ENCODE results near the gene ITGA6. TPM values are rescaled to one million over a fixed set of nuclear protein-coding genes. Genes with fewer than 3 reads are reported as not detected.
A peak's percentile ranks its signal among the peaks of the same experiment; 100 is the strongest.

ITGA6 gene
- total RNA-seq, 1 donor from 2014 or later, result 83.8 TPM

- TF ChIP-seq CTCF (IDR thresholded peaks at IDR 0.05; ENCODE audit: unreplicated experiment), result no peak
- no peak for DNase-seq (ENCODE audit: low spot score, unreplicated experiment)
- Mint-ChIP-seq H3K4me1 (ENCODE audit: low read depth) (peaks cover 24% of the 10 kb centered on the region), H3K36me3 (ENCODE audit: insufficient read depth) (no peaks in the 10 kb centered on the region), H3K27ac (peak overlapping the region; percentile 93), H3K27me3 (peaks cover 29% of the 10 kb centered on the region), H3K4me3 (ENCODE audit: low read depth) (peak overlapping the region; percentile 75), H3K9me3 (ENCODE audit: low read depth) (no peaks in the 10 kb centered on the region)
These were observed 641 bp upstream of the ITGA6 start for GRCh38 chr2:172426635-172427255.

DNA sequence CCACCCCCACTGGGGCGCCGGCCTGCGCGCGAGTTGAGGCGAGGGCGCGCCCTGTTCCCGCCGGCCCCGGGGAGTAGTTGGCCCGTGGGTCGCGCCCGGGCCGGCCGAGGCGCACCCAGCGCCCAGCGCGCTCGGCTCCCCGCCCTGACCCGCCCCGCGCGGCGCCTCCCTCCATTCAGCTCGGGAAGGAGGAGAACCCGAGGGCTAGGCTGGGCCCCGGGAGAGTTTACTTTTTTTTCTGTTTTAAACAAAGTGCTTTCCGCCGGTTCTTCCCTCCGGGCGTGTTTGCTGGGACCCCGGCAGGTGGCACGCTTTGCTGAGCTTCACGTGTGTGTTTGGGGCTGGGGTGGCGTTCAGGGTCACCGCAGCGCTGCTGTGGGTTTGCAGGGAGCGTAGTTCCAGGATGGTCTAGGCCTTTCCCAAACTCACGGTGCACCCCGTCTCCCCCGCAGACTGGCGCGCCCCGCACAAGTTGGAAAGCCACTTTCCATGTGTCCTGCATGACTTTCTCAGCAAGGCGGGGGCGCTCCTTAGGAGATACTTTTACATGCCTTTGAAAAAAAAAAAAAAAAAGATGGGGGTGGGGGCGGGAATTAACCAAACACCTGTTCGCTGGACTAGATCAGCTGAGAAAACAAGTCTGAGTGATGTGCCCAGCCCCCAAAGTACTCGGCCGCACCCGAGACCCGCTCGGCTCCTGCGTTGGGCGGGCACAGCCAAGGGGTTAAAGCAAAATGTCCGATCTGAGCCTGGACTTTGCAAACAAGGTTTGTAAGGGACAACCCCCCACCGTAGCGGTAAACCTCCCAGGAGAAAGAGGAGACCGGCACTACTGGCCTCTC lies 825 bp downstream of the ITGA6 start:
- peak; percentile 29 for TF ChIP-seq CTCF (IDR thresholded peaks at IDR 0.05; ENCODE audit: unreplicated experiment)
- Mint-ChIP-seq H3K27me3 (peaks cover 19% of the 10 kb centered on the region), H3K4me1 (ENCODE audit: low read depth) (peaks cover 24% of the 10 kb centered on the region), H3K36me3 (ENCODE audit: insufficient read depth) (no peaks in the 10 kb centered on the region), H3K9me3 (ENCODE audit: low read depth) (no peaks in the 10 kb centered on the region), H3K4me3 (ENCODE audit: low read depth) (peak overlapping the region; percentile 87), H3K27ac (peak overlapping the region; percentile 97)
- peak; percentile 55 for DNase-seq (ENCODE audit: low spot score, unreplicated experiment)

DNA sequence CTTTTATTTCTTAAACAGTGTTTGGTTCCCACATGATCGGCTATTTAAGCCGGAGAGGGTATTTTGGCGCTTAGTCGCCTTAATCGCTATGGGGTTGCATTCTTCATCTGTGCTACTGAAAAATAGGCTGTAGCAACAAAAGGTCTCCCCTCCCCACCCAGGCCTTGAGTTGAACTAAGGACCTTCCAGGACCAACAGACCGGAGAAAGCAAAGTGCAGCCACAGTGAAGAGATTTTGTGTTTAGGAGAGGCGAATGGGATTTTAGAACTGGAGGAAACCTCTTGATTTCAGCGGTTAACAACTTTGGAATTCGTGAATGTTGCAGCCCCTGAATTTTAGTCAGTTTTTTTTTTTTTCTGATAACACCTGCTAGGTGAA lies 1.4 kb downstream of the ITGA6 start:
- H3K27me3 Mint-ChIP-seq, result peaks cover 18% of the 10 kb centered on the region

DNA sequence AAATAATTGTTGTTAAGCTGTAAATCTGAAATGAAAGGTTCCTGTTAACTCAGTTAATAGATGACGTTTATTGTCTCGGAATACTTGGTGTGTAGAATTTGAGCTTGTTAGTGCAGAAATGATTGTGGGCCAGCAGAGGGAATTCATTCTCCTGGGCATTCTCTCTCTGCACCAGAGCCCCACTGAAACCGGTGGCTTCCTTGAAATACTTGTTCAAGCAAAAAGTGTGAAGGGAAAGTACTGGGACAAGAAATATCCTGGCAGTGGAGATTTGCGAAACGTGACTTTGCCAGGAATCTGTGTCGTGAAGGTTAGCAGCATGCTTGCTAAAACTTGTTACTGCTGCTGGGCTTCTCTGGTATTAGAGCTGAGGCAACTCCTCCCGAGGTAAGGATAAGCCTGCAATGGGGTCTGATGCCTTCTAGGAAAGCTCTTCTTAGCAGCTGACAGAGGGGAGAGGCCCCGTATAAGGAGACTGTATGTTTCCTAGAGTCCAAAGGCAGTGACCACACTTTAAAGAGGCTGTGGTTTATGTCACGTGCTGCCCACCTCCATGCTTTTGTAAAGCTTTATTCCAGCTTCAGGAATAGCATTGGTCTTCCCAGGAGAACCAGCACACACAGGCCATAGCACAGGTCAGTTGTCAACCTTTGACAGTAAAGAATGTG lies 2.0 kb downstream of the ITGA6 start:
- no peaks in the 10 kb centered on the region for H3K36me3 Mint-ChIP-seq (ENCODE audit: insufficient read depth)
- TF ChIP-seq CTCF (IDR thresholded peaks at IDR 0.05; ENCODE audit: unreplicated experiment), result no peak
- H3K27ac Mint-ChIP-seq, result peak overlapping the region; percentile 97
- H3K27me3 Mint-ChIP-seq, result peaks cover 14% of the 10 kb centered on the region
- H3K4me1 Mint-ChIP-seq (ENCODE audit: low read depth), result peaks cover 31% of the 10 kb centered on the region
- no peaks in the 10 kb centered on the region for H3K9me3 Mint-ChIP-seq (ENCODE audit: low read depth)
- no peak for DNase-seq (ENCODE audit: low spot score, unreplicated experiment)
- H3K4me3 Mint-ChIP-seq (ENCODE audit: low read depth), result peak overlapping the region; percentile 87

More for the DNA sequence above, 1.4 kb downstream of the ITGA6 start:
- H3K27ac Mint-ChIP-seq, result peak overlapping the region; percentile 97
- peak overlapping the region; percentile 87 for H3K4me3 Mint-ChIP-seq (ENCODE audit: low read depth)
- DNase-seq (ENCODE audit: low spot score, unreplicated experiment), result no peak
- H3K36me3 Mint-ChIP-seq (ENCODE audit: insufficient read depth), result no peaks in the 10 kb centered on the region
- no peak for TF ChIP-seq CTCF (IDR thresholded peaks at IDR 0.05; ENCODE audit: unreplicated experiment)
- peaks cover 25% of the 10 kb centered on the region for H3K4me1 Mint-ChIP-seq (ENCODE audit: low read depth)
- H3K9me3 Mint-ChIP-seq (ENCODE audit: low read depth), result no peaks in the 10 kb centered on the region

DNA sequence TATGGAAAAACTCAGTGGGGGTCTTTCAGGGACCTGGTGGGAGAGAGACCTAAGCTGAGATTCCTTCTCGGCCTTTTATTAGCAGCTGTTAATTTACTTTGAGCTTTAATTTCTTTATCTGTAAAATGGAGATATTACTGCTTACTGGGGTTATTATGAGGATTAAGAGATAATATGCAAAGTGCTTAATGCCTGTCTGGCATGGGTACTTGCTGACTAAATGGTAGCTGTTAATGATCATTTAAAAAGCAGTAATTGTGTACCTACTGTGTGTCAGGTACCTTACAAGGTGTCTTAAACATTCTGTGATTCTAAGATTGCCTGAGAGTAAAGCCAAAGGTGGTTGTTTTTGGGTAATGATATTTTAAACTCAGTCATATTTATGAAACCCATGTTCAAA lies 2.6 kb downstream of the ITGA6 start:
- H3K27me3 Mint-ChIP-seq, result peaks cover 11% of the 10 kb centered on the region
- peak overlapping the region; percentile 87 for H3K4me3 Mint-ChIP-seq (ENCODE audit: low read depth)
- no peak for DNase-seq (ENCODE audit: low spot score, unreplicated experiment)
- no peak overlapping the region for H3K27ac Mint-ChIP-seq
- H3K9me3 Mint-ChIP-seq (ENCODE audit: low read depth), result no peaks in the 10 kb centered on the region
- H3K4me1 Mint-ChIP-seq (ENCODE audit: low read depth), result peaks cover 36% of the 10 kb centered on the region
- H3K36me3 Mint-ChIP-seq (ENCODE audit: insufficient read depth), result no peaks in the 10 kb centered on the region
- TF ChIP-seq CTCF (IDR thresholded peaks at IDR 0.05; ENCODE audit: unreplicated experiment), result no peak
